IMR-90 (cell line): Measurements from ENCODE around the gene HAVCR1. TPM values are rescaled to one million over a fixed set of nuclear protein-coding genes. Genes with fewer than 3 reads are reported as not detected.

ENCODE experiments used
- ATAC-seq: fragments of 200-7000 bp; cut with Tn5 transposase; 2 replicates; pipeline ENCODE4 v1.9.1; 2020; ENCODE audit warnings: low read depth, mild to moderate bottlenecking, moderate library complexity
- BruUV-seq: library from RNA; stranded (reverse); fragments of 400-500 nt; replicated peaks from 2 replicates; lab custom pipeline; 2021; lab: Mats Ljungman, UMichigan
- CTCF ChIA-PET: fragments of 300-600 bp; formaldehyde crosslinking; extraction: SDS; loops from one replicate; lab custom pipeline; 2021; ENCODE audit warnings: antibody characterized with exemption; lab: Yijun Ruan, JAX
- POLR2A ChIA-PET: fragments of 300-600 bp; sonication (Branson Sonifier 250); formaldehyde crosslinking; loops from one replicate; lab custom pipeline; 2022; ENCODE audit warnings: antibody characterized with exemption; ENCODE audit not compliant: unreplicated experiment; lab: Charles Lee
- DNase-seq: peaks from one replicate; pipeline ENCODE4 v3.0.0; 2013
- H2AFZ ChIP-seq: replicated peaks from 2 replicates; pipeline ENCODE3; 2013; ENCODE audit warnings: low read length, mild to moderate bottlenecking; ENCODE audit not compliant: poor library complexity
- H2AK5ac ChIP-seq: 2 replicates; pipeline ENCODE4 v1.6.1; 2013; ENCODE audit warnings: low read depth, low read length, inconsistent platforms
- H2AK9ac ChIP-seq: replicated peaks from 2 replicates; pipeline ENCODE3; 2013; ENCODE audit warnings: mild to moderate bottlenecking, low read depth, low read length, moderate library complexity; ENCODE audit not compliant: poor library complexity
- H2BK120ac ChIP-seq: 2 replicates; pipeline ENCODE4 v1.6.1; 2013; ENCODE audit warnings: low read depth, low read length, inconsistent platforms
- H2BK15ac ChIP-seq: 3 replicates; pipeline ENCODE4 v1.6.1; 2013; ENCODE audit warnings: low read depth, low read length, inconsistent platforms
- H2BK20ac ChIP-seq: 2 replicates; pipeline ENCODE4 v1.6.1; 2013; ENCODE audit warnings: low read depth, mild to moderate bottlenecking, inconsistent platforms, low read length, moderate library complexity
- H2BK5ac ChIP-seq: 2 replicates; pipeline ENCODE4 v1.6.1; 2013; ENCODE audit warnings: mild to moderate bottlenecking, low read depth, low read length, inconsistent platforms; ENCODE audit not compliant: poor library complexity, severe bottlenecking
- H3K14ac ChIP-seq: replicated peaks from 2 replicates; pipeline ENCODE4 v1.6.1; 2013; ENCODE audit warnings: low read depth, low read length, inconsistent platforms
- H3K18ac ChIP-seq: 2 replicates; pipeline ENCODE4 v1.6.1; 2013; ENCODE audit warnings: low read depth, low read length, control low read depth
- H3K23ac ChIP-seq: 2 replicates; pipeline ENCODE4 v1.6.1; 2013; ENCODE audit warnings: low read depth, low read length, inconsistent platforms
- H3K27ac ChIP-seq: 2 replicates; pipeline ENCODE4 v1.5.1; 2013; ENCODE audit warnings: mild to moderate bottlenecking, control low read depth, low read length; ENCODE audit not compliant: insufficient read depth
- H3K27me3 ChIP-seq: 2 replicates; pipeline ENCODE4 v1.6.1; 2013; ENCODE audit warnings: low read length; ENCODE audit not compliant: control insufficient read depth, insufficient read depth
- H3K36me3 ChIP-seq: 2 replicates; pipeline ENCODE4 v1.6.1; 2013; ENCODE audit warnings: low read length, mixed read lengths; ENCODE audit not compliant: control insufficient read depth, insufficient read depth
- H3K4ac ChIP-seq: 2 replicates; pipeline ENCODE4 v1.6.1; 2013; ENCODE audit warnings: low read depth, low read length, inconsistent platforms
- H3K4me1 ChIP-seq: 2 replicates; pipeline ENCODE4 v1.6.1; 2013; ENCODE audit warnings: low read length, mixed read lengths; ENCODE audit not compliant: control insufficient read depth, insufficient read depth
- H3K4me2 ChIP-seq: 2 replicates; pipeline ENCODE4 v1.6.1; 2013; ENCODE audit warnings: low read depth, mild to moderate bottlenecking, control low read depth, low read length, moderate library complexity
- H3K4me3 ChIP-seq: 2 replicates; pipeline ENCODE4 v1.5.1; 2013; ENCODE audit warnings: low read depth, mild to moderate bottlenecking, control low read depth, low read length, moderate library complexity; ENCODE audit not compliant: insufficient read depth
- H3K56ac ChIP-seq: 2 replicates; pipeline ENCODE4 v1.6.1; 2013; ENCODE audit warnings: low read length, inconsistent platforms; ENCODE audit not compliant: insufficient read depth; ENCODE audit errors: extremely low read depth
- H3K79me1 ChIP-seq, 2 experiments: 2 replicates each; pipeline ENCODE4 v1.6.1; 2013; ENCODE audit warnings: low read length in 2 of 2, inconsistent platforms in 1 of 2, low read depth in 1 of 2
- H3K9ac ChIP-seq: 2 replicates; pipeline ENCODE4 v1.6.1; 2013; ENCODE audit warnings: low read depth, low read length, control low read depth
- H3K9me1 ChIP-seq: 2 replicates; pipeline ENCODE4 v1.6.1; 2013; ENCODE audit warnings: low read length, inconsistent platforms; ENCODE audit not compliant: insufficient read depth
- H3K9me3 ChIP-seq: 2 replicates; pipeline ENCODE4 v1.6.1; 2013; ENCODE audit warnings: low read length; ENCODE audit not compliant: control insufficient read depth, insufficient read depth
- H4K20me1 ChIP-seq: 2 replicates; pipeline ENCODE4 v1.6.1; 2013; ENCODE audit warnings: low read length, inconsistent platforms; ENCODE audit not compliant: insufficient read depth
- H4K5ac ChIP-seq: 2 replicates; pipeline ENCODE4 v1.6.1; 2013; ENCODE audit warnings: mild to moderate bottlenecking, low read depth, low read length, control low read depth
- H4K8ac ChIP-seq, 2 experiments: 2 replicates each; pipeline ENCODE4 v1.6.1; 2013; ENCODE audit warnings: low read depth in 2 of 2, low read length in 2 of 2, control low read depth in 1 of 2, inconsistent platforms in 1 of 2
- H4K91ac ChIP-seq: 2 replicates; pipeline ENCODE4 v1.6.1; 2013; ENCODE audit warnings: low read depth, low read length, inconsistent platforms; ENCODE audit not compliant: insufficient read depth
- BHLHE40 ChIP-seq: fragments of 150-350 bp; IDR thresholded peaks from 2 replicates; pipeline ENCODE4 v1.6.1; 2016; ENCODE audit warnings: mild to moderate bottlenecking, low read depth, low read length
- CEBPB ChIP-seq: IDR thresholded peaks from 2 replicates; pipeline ENCODE4 v1.6.1; 2012; ENCODE audit warnings: low read depth, low read length, improper control_type of control experiment
- CHD1 ChIP-seq: IDR thresholded peaks from 2 replicates; pipeline ENCODE4 v1.6.1; 2012; ENCODE audit warnings: low read depth, low read length, improper control_type of control experiment
- MAFK ChIP-seq: IDR thresholded peaks from 2 replicates; pipeline ENCODE4 v1.6.1; 2012; ENCODE audit warnings: low read depth, low read length, improper control_type of control experiment
- MAZ ChIP-seq: IDR thresholded peaks from 2 replicates; pipeline ENCODE4 v1.6.1; 2012; ENCODE audit warnings: low read depth, mild to moderate bottlenecking, low read length, improper control_type of control experiment, moderate library complexity, borderline replicate concordance
- MXI1 ChIP-seq: IDR thresholded peaks from 2 replicates; pipeline ENCODE4 v1.6.1; 2012; ENCODE audit warnings: low read depth, mild to moderate bottlenecking, low read length, moderate library complexity, borderline replicate concordance
- NFE2L2 ChIP-seq: fragments of 150-350 bp; IDR thresholded peaks from 2 replicates; pipeline ENCODE4 v1.6.1; 2016; ENCODE audit warnings: low read depth, mild to moderate bottlenecking, low read length
- POLR2A ChIP-seq: IDR thresholded peaks from 2 replicates; pipeline ENCODE4 v1.6.1; 2012; ENCODE audit warnings: mild to moderate bottlenecking, low read depth, low read length
- RAD21 ChIP-seq: IDR thresholded peaks from 2 replicates; pipeline ENCODE4 v1.6.1; 2012; ENCODE audit warnings: low read length, improper control_type of control experiment
- RFX5 ChIP-seq: IDR thresholded peaks from 2 replicates; pipeline ENCODE4 v1.8.0; 2012; ENCODE audit warnings: low read depth, mild to moderate bottlenecking, low read length, moderate library complexity
- WGBS, 2 experiments: methylation state at CpG; one replicate each; pipeline versions ENCODE4 v1.1.5 to v1.1.7; 2013; ENCODE audit warnings: missing lambda C conversion rate in 2 of 2; ENCODE audit not compliant: insufficient read length in 1 of 2; ENCODE audit errors: extremely low coverage in 2 of 2; 5-methylcytosine and 5-hydroxymethylcytosine counted together
- dilution Hi-C: fragments of 300-500 bp; cut with HindIII; formaldehyde crosslinking; loops from one replicate; pipeline ENCODE4 v1.14.3; 2018; ENCODE audit warnings: low sequenced_read_pairs; ENCODE audit not compliant: unreplicated experiment
- in situ Hi-C: fragments of 300-500 bp; cut with MboI; formaldehyde crosslinking; loops from 3 replicates; pipeline ENCODE4 v1.14.3; 2019; ENCODE audit warnings: low sequenced_read_pairs, inconsistent platforms, mixed read lengths
- intact Hi-C: fragments of 100-400 bp; cut with micrococcal nuclease; formaldehyde crosslinking; loops from 2 replicates; pipeline ENCODE4 v1.10.0; 2022
- polyA plus RNA-seq, 3 experiments: library from polyadenylated mRNA; depleted of rRNA; stranded (reverse); fragments of >200 nt; gene quantifications; 2 replicates each; pipeline ENCODE4 v1.2.3, GENCODE V29; 2012; ENCODE audit warnings: low replicate concordance in 1 of 3
- total RNA-seq: library from RNA; depleted of rRNA; stranded (reverse); fragments of >200 nt; gene quantifications from 2 replicates; pipeline ENCODE4 v1.2.3, GENCODE V29; 2012
- TF ChIP-seq, protein P1 (sequence below): fragments of 150-350 bp; IDR thresholded peaks from 2 replicates; pipeline ENCODE4 v1.6.1; 2017; ENCODE audit warnings: mild to moderate bottlenecking, antibody characterized with exemption, low read length, low read depth
- TF ChIP-seq, protein P2 (sequence below): conservative IDR thresholded peaks from 2 replicates; pipeline ENCODE4 v1.5.1; 2012; ENCODE audit warnings: mild to moderate bottlenecking, low read depth, low read length, improper control_type of control experiment
- TF ChIP-seq, protein P3 (sequence below): fragments of 150-350 bp; IDR thresholded peaks from 2 replicates; pipeline ENCODE4 v1.6.1; 2016; ENCODE audit warnings: low read depth, mild to moderate bottlenecking, low read length, moderate library complexity, borderline replicate concordance

Gene HAVCR1
- total and polyA plus RNA-seq, 2 of the 4 experiments (the other 2 are of a cell fraction): not detected

DNA sequence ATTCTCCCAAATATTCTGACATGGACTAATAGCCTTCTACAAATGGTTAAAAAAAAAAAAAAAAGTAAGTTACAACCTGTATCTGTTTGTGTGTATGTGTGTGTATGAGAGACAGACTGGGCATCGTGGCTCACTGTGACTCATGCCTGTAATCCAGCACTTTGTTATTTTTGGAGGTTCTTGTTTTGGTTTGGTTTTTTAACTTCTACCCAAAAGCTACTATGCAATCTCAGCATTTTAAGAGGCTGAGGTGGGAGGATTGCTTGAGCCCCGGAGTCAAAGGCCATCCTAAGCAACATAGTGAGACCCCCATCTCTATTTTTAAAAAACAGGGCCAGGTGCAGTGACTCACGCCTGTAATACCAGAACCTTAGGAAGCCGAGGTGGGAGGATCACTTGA is 17.6 kb upstream of the HAVCR1 start:
- H2AK5ac ChIP-seq: no peak overlapping the region
- ATAC-seq (peak; percentile 53), DNase-seq (peak; percentile 45)
- ChIA-PET POLR2A (no interaction called here), CTCF (interaction anchor here (1.1 kb wide), 1 partner anchor 16 kb away, joined by 3 read pairs; no protein-coding TSS in a partner anchor)
- no peak for TF ChIP-seq RAD21
- TF ChIP-seq CHD1: no peak
- no peak for TF ChIP-seq RFX5
- TF ChIP-seq CEBPB: no peak
- TF ChIP-seq MAFK: no peak
- TF ChIP-seq, protein P1, sequence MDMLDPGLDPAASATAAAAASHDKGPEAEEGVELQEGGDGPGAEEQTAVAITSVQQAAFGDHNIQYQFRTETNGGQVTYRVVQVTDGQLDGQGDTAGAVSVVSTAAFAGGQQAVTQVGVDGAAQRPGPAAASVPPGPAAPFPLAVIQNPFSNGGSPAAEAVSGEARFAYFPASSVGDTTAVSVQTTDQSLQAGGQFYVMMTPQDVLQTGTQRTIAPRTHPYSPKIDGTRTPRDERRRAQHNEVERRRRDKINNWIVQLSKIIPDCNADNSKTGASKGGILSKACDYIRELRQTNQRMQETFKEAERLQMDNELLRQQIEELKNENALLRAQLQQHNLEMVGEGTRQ: no peak
- TF ChIP-seq BHLHE40: no peak
- no peak for TF ChIP-seq MXI1
- TF ChIP-seq MAZ: no peak
- TF ChIP-seq, protein P2, sequence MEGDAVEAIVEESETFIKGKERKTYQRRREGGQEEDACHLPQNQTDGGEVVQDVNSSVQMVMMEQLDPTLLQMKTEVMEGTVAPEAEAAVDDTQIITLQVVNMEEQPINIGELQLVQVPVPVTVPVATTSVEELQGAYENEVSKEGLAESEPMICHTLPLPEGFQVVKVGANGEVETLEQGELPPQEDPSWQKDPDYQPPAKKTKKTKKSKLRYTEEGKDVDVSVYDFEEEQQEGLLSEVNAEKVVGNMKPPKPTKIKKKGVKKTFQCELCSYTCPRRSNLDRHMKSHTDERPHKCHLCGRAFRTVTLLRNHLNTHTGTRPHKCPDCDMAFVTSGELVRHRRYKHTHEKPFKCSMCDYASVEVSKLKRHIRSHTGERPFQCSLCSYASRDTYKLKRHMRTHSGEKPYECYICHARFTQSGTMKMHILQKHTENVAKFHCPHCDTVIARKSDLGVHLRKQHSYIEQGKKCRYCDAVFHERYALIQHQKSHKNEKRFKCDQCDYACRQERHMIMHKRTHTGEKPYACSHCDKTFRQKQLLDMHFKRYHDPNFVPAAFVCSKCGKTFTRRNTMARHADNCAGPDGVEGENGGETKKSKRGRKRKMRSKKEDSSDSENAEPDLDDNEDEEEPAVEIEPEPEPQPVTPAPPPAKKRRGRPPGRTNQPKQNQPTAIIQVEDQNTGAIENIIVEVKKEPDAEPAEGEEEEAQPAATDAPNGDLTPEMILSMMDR: no peak
- TF ChIP-seq POLR2A: no peak
- no peak for TF ChIP-seq NFE2L2
- TF ChIP-seq, protein P3, sequence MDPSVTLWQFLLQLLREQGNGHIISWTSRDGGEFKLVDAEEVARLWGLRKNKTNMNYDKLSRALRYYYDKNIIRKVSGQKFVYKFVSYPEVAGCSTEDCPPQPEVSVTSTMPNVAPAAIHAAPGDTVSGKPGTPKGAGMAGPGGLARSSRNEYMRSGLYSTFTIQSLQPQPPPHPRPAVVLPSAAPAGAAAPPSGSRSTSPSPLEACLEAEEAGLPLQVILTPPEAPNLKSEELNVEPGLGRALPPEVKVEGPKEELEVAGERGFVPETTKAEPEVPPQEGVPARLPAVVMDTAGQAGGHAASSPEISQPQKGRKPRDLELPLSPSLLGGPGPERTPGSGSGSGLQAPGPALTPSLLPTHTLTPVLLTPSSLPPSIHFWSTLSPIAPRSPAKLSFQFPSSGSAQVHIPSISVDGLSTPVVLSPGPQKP: no peak
- no peak overlapping the region for H2BK15ac ChIP-seq
- no peak overlapping the region for H3K4me2 ChIP-seq
- H2BK120ac ChIP-seq: no peak overlapping the region
- no peak overlapping the region for H3K18ac ChIP-seq
- H3K27me3 ChIP-seq: no peaks in the 10 kb centered on the region
- no peaks in the 10 kb centered on the region for H3K9me3 ChIP-seq
- no peak overlapping the region for H3K4ac ChIP-seq
- H4K8ac ChIP-seq: no peak overlapping the region
- no peak overlapping the region for H4K5ac ChIP-seq
- H3K14ac ChIP-seq: no peak overlapping the region
- H3K23ac ChIP-seq: no peak overlapping the region
- intact Hi-C loops (no loop called here), dilution Hi-C loops (no loop called here), in situ Hi-C loops (no loop called here)
- no peaks in the 10 kb centered on the region for H3K4me1 ChIP-seq
- no peaks in the 10 kb centered on the region for H3K9me1 ChIP-seq
- H3K4me3 ChIP-seq: no peak overlapping the region
- H2BK5ac ChIP-seq: no peak overlapping the region
- no peaks in the 10 kb centered on the region for H3K79me1 ChIP-seq
- H3K36me3 ChIP-seq: no peaks in the 10 kb centered on the region
- no CpG with 5 or more reads among the region's 4 CpGs for WGBS, 2 experiments
- H4K20me1 ChIP-seq: no peaks in the 10 kb centered on the region
- no peak overlapping the region for H2AFZ ChIP-seq
- BruUV-seq: no TSS peak
- H2AK9ac ChIP-seq: no peak overlapping the region
- no peak overlapping the region for H3K9ac ChIP-seq
- no peak overlapping the region for H2BK20ac ChIP-seq
- no peak overlapping the region for H3K56ac ChIP-seq
- no peak overlapping the region for H4K91ac ChIP-seq
- H3K27ac ChIP-seq: no peak overlapping the region
